Psoas muscle (tissue), 8 donors: ENCODE results near the gene GNA12. TPM values are rescaled to one million over a fixed set of nuclear protein-coding genes. Genes with fewer than 3 reads are reported as not detected.
A peak's percentile ranks its signal among the peaks of the same experiment; 100 is the strongest.

Experiments
- ATAC-seq, 4 donors: fragments of 200-7000 bp; cut with Tn5 transposase; one replicate each; pipeline ENCODE4 v1.9.1; 2020; ENCODE audit warnings: moderate library complexity in 3 of 4, mild to moderate bottlenecking in 2 of 4
- DNase-seq, 2 donors: peaks; one replicate each; pipeline ENCODE4 v3.0.0-alpha.2; 2020
- H3K27ac ChIP-seq: fragments of 200-600 bp; one replicate; pipeline ENCODE4 v1.8.0; 2022
- H3K27me3 ChIP-seq, 3 donors: fragments of 200-600 bp in 1 of 3; one replicate each; pipeline versions ENCODE4 v1.6.1 to v1.8.0; 2013 to 2022; ENCODE audit warnings: low read length in 2 of 3, mild to moderate bottlenecking in 2 of 3, moderate library complexity in 1 of 3; ENCODE audit not compliant: insufficient read depth in 3 of 3
- H3K36me3 ChIP-seq, 2 donors: fragments of 200-600 bp in 1 of 2; one replicate each; pipeline versions ENCODE4 v1.6.1 to v1.8.0; 2013 to 2022; ENCODE audit warnings: low read depth in 1 of 2, mild to moderate bottlenecking in 1 of 2, moderate library complexity in 1 of 2; ENCODE audit not compliant: insufficient read depth in 1 of 2
- H3K4me1 ChIP-seq: fragments of 200-600 bp; one replicate; pipeline ENCODE4 v1.8.0; 2022
- H3K4me3 ChIP-seq: fragments of 200-600 bp; one replicate; pipeline ENCODE4 v1.8.0; 2022; ENCODE audit warnings: mild to moderate bottlenecking
- H3K9me3 ChIP-seq: fragments of 200-600 bp; one replicate; pipeline ENCODE4 v1.8.0; 2022
- WGBS, 3 donors: extraction: QIAGEN DNeasy Blood & Tissue Kit; methylation state at CpG; one replicate each; pipeline versions ENCODE4 v1.1.6 to v1.1.7; 2013; 5-methylcytosine and 5-hydroxymethylcytosine counted together
- intact Hi-C, 2 donors: fragments of 100-400 bp; cut with DNase I; formaldehyde crosslinking; loops; one replicate each; pipeline versions ENCODE4 v1.11.0 to v1.14.2; 2022
- polyA plus RNA-seq, 3 donors: library from polyadenylated mRNA; stranded (reverse); fragments of 200-250 nt; gene quantifications; one replicate each; pipeline ENCODE4 v1.2.3, GENCODE V29; 2013
- total RNA-seq, 4 donors: library from RNA; stranded (reverse); fragmentation: NEBNext Ultra II Directional in 2 of 4; extraction: Animal tissue kit (Norgen Biotek cat#: 25700) in 2 of 4; gene quantifications; one replicate each; pipeline versions ENCODE4 v1.2.1 to v1.2.4, GENCODE V29; 2021 to 2023
- TF ChIP-seq, protein P1 (sequence below): fragments of 200-600 bp; IDR thresholded peaks from one replicate; pipeline ENCODE4 v1.8.0; 2022; ENCODE audit warnings: antibody characterized with exemption
- donor health status: healthy with polysubstance abuse.
- donor health status: DM: no; HTN: no; CAD: no; lungs with moderate emphysema.
- donor health status: Bipolar disorder and iron deficiency.
- donor health status: healthy.
- donor health status: DM: yes; HTN: yes; CAD: no.
- donor health status: DM: no; HTN: no; CAD: no.
- donor health status: DM: no; HTN: no; CAD: no.
- donor health status: DM: yes; HTN: yes; CAD: no.

Gene GNA12
- total and polyA plus RNA-seq, 7 donors, result 7.1 to 20.2 (median 15.4) TPM

DNA sequence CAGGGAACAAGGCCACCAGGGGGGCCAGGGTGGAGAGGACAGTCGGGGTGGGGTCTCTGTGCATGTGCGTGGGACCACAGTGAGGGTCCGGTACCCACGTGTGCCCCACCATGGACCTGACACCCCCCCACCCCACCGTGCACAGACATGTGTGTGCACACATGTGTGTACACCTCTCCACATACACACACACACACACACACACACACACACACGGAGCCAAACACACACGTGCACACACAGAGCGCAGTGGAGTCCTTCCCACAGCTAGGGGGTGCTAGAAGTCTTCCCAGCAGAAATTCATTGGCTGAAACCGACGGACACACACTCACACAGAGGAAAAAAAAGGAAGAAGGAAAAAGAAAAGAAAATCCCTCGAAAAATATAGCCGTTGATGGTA is 42.8 kb upstream of the GNA12 start:
- DNase-seq, result no peak
- TF ChIP-seq, protein P1, sequence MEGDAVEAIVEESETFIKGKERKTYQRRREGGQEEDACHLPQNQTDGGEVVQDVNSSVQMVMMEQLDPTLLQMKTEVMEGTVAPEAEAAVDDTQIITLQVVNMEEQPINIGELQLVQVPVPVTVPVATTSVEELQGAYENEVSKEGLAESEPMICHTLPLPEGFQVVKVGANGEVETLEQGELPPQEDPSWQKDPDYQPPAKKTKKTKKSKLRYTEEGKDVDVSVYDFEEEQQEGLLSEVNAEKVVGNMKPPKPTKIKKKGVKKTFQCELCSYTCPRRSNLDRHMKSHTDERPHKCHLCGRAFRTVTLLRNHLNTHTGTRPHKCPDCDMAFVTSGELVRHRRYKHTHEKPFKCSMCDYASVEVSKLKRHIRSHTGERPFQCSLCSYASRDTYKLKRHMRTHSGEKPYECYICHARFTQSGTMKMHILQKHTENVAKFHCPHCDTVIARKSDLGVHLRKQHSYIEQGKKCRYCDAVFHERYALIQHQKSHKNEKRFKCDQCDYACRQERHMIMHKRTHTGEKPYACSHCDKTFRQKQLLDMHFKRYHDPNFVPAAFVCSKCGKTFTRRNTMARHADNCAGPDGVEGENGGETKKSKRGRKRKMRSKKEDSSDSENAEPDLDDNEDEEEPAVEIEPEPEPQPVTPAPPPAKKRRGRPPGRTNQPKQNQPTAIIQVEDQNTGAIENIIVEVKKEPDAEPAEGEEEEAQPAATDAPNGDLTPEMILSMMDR, result peak; percentile 26
- no peaks in the 10 kb centered on the region for H3K9me3 ChIP-seq
- 20 to 24% (median 22%) methylated on average over 12 of the region's 12 CpGs for WGBS, 3 donors
- no peak overlapping the region for H3K4me3 ChIP-seq
- peak in 1 of 4 donors; percentile 34 for ATAC-seq
- H3K36me3 ChIP-seq, result no peaks in the 10 kb centered on the region
- H3K27ac ChIP-seq, result no peak overlapping the region
- intact Hi-C loops, result no loop called here
- no peaks in the 10 kb centered on the region for H3K4me1 ChIP-seq
- H3K27me3 ChIP-seq, result peaks cover 0 to 27% (median 0%) of the 10 kb centered on the region in 3 donors

DNA sequence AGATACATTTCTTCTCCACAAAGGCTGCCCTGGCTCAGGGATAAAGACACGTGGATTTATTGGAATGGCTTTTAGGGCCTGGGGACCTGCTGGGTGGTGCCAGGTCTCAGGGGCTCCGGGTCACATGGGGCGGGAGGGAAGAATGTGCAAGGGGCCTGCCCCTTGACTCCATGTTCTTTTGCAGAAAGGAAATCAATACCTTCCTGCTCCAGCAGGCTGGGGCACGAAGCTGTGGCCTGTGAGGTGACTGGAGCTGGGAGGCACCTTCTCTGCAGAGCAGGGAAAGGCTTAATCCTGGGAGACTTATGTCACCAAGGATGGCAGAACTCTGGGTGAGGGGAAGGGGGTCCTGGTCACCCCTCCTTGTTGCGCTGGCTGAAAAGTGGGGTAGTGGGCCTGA is 42.3 kb upstream of the GNA12 start:
- H3K27ac ChIP-seq, result no peak overlapping the region
- H3K4me3 ChIP-seq, result no peak overlapping the region
- H3K36me3 ChIP-seq, result no peaks in the 10 kb centered on the region
- no peak for DNase-seq
- ATAC-seq, result no peak
- peaks cover 0 to 28% (median 0%) of the 10 kb centered on the region in 3 donors for H3K27me3 ChIP-seq
- TF ChIP-seq, protein P1, result no peak
- WGBS, 3 donors, result 45 to 70% (median 69%) methylated on average over 5 of the region's 5 CpGs
- H3K9me3 ChIP-seq, result no peaks in the 10 kb centered on the region
- intact Hi-C loops, result no loop called here
- no peaks in the 10 kb centered on the region for H3K4me1 ChIP-seq

DNA sequence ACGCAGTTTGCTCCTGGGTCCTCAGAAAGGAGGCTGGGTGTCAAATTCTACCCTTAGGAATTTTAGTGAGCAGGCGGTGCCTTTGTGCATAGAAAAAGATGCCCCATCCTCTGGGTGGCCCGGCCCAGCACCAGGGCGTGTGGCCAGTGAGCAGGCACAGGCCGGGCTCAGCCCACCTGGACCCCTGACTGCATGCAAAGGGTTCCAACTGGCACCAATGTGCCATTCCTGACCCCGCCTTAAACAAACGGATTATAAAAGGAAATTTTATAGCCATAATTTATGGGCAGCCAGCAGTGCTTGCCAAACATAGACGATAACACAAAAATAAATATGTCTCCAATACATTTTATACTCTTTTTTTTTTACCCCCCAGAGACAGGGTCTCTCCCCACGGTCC is 40.1 kb upstream of the GNA12 start:
- no peaks in the 10 kb centered on the region for H3K36me3 ChIP-seq
- H3K27ac ChIP-seq, result no peak overlapping the region
- H3K9me3 ChIP-seq, result no peaks in the 10 kb centered on the region
- TF ChIP-seq, protein P1, result no peak
- ATAC-seq (no peak), DNase-seq (no peak)
- peaks cover 0 to 25% (median 0%) of the 10 kb centered on the region in 3 donors for H3K27me3 ChIP-seq
- H3K4me3 ChIP-seq, result no peak overlapping the region
- intact Hi-C loops, result no loop called here
- WGBS, 3 donors, result 38 to 54% (median 44%) methylated on average over 9 of the region's 9 CpGs
- no peaks in the 10 kb centered on the region for H3K4me1 ChIP-seq

DNA sequence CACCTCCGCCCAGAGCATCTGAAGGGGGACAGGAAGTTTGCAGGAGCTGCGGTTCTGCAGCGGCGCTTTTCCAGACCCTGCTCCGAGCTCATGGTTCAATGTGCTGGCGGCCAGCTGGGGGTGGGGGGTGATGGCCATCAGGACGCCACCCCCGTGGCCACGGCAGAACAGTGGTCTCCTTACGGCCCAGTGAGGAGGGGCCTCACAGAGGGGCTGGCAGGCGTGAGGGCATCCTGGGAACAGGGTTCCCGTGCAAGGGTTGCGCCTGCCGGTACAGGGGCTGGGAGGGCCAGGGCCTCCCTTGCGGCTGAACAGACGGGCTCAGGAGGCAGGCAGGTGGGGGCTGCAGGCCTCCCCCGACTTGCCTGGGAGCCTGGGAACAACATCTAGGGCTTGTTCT is 39.0 kb upstream of the GNA12 start:
- Histone ChIP-seq H3K4me3 (no peak overlapping the region), H3K4me1 (no peaks in the 10 kb centered on the region), H3K27ac (no peak overlapping the region), H3K36me3 (no peaks in the 10 kb centered on the region), H3K9me3 (no peaks in the 10 kb centered on the region), H3K27me3 (peaks cover 0 to 21% (median 0%) of the 10 kb centered on the region in 3 donors)
- intact Hi-C loops, result no loop called here
- 75 to 84% (median 82%) methylated on average over 15 to 17 of the region's 17 CpGs for WGBS, 3 donors
- TF ChIP-seq, protein P1, result no peak
- no peak for ATAC-seq
- no peak for DNase-seq

DNA sequence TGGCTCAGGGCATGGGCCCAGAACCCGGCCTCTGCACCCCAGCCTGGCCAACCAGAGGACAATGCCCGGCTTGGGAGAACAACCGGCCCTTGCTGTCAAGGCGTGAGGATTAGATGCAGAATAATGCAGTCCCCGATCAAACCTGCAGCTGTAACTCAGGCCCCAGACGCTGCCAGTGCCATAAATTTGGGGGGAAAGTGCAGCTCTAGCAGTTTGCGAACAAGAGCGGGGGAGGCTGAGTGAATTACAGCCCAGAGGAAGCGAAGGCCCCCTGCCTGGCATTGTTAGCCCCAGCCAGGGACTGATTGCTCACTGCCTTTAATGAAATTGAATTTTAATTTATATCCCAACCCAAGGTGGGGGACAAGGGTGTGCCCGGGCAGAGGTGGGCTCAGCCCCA is 38.0 kb upstream of the GNA12 start:
- WGBS, 3 donors, result 58 to 67% (median 62%) methylated on average over 10 of the region's 10 CpGs
- DNase-seq, result no peak
- no peaks in the 10 kb centered on the region for H3K36me3 ChIP-seq
- TF ChIP-seq, protein P1, result no peak
- H3K9me3 ChIP-seq, result no peaks in the 10 kb centered on the region
- H3K4me3 ChIP-seq, result no peak overlapping the region
- no peaks in the 10 kb centered on the region for H3K4me1 ChIP-seq
- intact Hi-C loops, result no loop called here
- H3K27me3 ChIP-seq, result peaks cover 0 to 21% (median 0%) of the 10 kb centered on the region in 3 donors
- no peak for ATAC-seq
- H3K27ac ChIP-seq, result no peak overlapping the region
